ENCODE data around the gene C16orf92. TPM values are rescaled to one million over a fixed set of nuclear protein-coding genes. Genes with fewer than 3 reads are reported as not detected.
A peak's percentile ranks its signal among the peaks of the same experiment; 100 is the strongest.

The C16orf92 gene
- total RNA-seq, 1 experiment from 2014 or later = not detected

GRCh38 chr16:30053376-30054015 lies 30.5 kb downstream of the C16orf92 start:
- Histone ChIP-seq H2AFZ (ENCODE audit: low read depth, low read length, poor library complexity, severe bottlenecking) (no peak overlapping the region), H4K20me1 (ENCODE audit: insufficient read depth) (no peaks in the 10 kb centered on the region), H3K4me2 (ENCODE audit: low read length) (peak overlapping the region; percentile 100), H3K4me1 (ENCODE audit: control insufficient read depth in 1 of 2, insufficient read depth in 2 of 2, low read length in 2 of 2) (peaks cover 6 to 37% of the 10 kb centered on the region in 2 experiments; a peak in 3 of 4 replicates), H3K27me3 (ENCODE audit: insufficient read depth, low read length) (no peaks in the 10 kb centered on the region), H3K36me3 (ENCODE audit: control insufficient read depth in 1 of 2, insufficient read depth in 2 of 2, low read length in 2 of 2) (no peaks in the 10 kb centered on the region), H3K4me3 (replicated peaks in 1 of 2; ENCODE audit: low read depth in 1 of 2, low read length in 2 of 2) (peak overlapping the region; percentile 81 to 93), H3K79me2 (ENCODE audit: insufficient read depth, low read length) (peaks cover 7% of the 10 kb centered on the region), H3K9me2 (ENCODE audit: insufficient read depth) (no peaks in the 10 kb centered on the region), H3K9ac (ENCODE audit: low read length) (peak overlapping the region; percentile 82), H3K9me3 (ENCODE audit: control insufficient read depth in 1 of 2, insufficient read depth in 1 of 2, low read depth in 1 of 2, low read length in 2 of 2) (no peaks in the 10 kb centered on the region), H3K27ac (ENCODE audit: low read depth, low read length) (peak overlapping the region; percentile 72)
- ChIA-PET POLR2A (interaction anchor here (1.8 kb wide), 1 partner anchor 12 kb away, joined by 13 read pairs; the partner anchor contains the start of gene ALDOA), CTCF (interaction anchor here (0.6 to 1.2 kb wide), 3 partner anchors 21 to 33 kb away, joined by 3 to 4 read pairs (median 3); no protein-coding TSS in a partner anchor), RAD21 (ENCODE audit: low non-redundant PET in 1 of 2, low total read pairs in 2 of 2, uncharacterized antibody in 2 of 2, unreplicated experiment in 2 of 2) (no interaction called here)
- ATAC-seq = peak; percentile 35
- no peak for DNase-seq (ENCODE audit: low read depth, low spot score)
- intact Hi-C loops (cut with micrococcal nuclease) = no loop called here
- TSS peak; percentile 75 for BruUV-seq (replicated peaks)
- TF ChIP-seq ZFX (IDR thresholded peaks at IDR 0.05) (0 out of 2 replicates have a peak, but pooled peaks have one; percentile 7), POLR2A (IDR thresholded peaks at IDR 0.05; ENCODE audit: borderline replicate concordance, extremely low read depth, insufficient read depth, insufficient read length) (no peak)

- Histone ChIP-seq H3K4me3 (replicated peaks in 1 of 2; ENCODE audit: low read depth in 1 of 2, low read length in 2 of 2) (peak overlapping the region in 1 of 2 experiments; percentile 93; a peak in 1 of 4 replicates), H3K4me1 (ENCODE audit: control insufficient read depth in 1 of 2, insufficient read depth in 2 of 2, low read length in 2 of 2) (peaks cover 6 to 36% of the 10 kb centered on the region in 2 experiments; a peak in 2 of 4 replicates), H3K27me3 (ENCODE audit: insufficient read depth, low read length) (no peaks in the 10 kb centered on the region), H3K27ac (ENCODE audit: low read depth, low read length) (0 out of 2 replicates have a peak overlapping the region, but pooled peaks have one; percentile 7), H3K79me2 (ENCODE audit: insufficient read depth, low read length) (peaks cover 7% of the 10 kb centered on the region), H2AFZ (ENCODE audit: low read depth, low read length, poor library complexity, severe bottlenecking) (no peak overlapping the region), H3K36me3 (ENCODE audit: control insufficient read depth in 1 of 2, insufficient read depth in 2 of 2, low read length in 2 of 2) (0 out of 4 replicates have a peak, but pooled peaks cover 0 to under 1% of the 10 kb centered on the region in 2 experiments), H3K9me2 (ENCODE audit: insufficient read depth) (no peaks in the 10 kb centered on the region), H3K9me3 (ENCODE audit: control insufficient read depth in 1 of 2, insufficient read depth in 1 of 2, low read depth in 1 of 2, low read length in 2 of 2) (no peaks in the 10 kb centered on the region), H4K20me1 (ENCODE audit: insufficient read depth) (no peaks in the 10 kb centered on the region), H3K9ac (ENCODE audit: low read length) (no peak overlapping the region), H3K4me2 (ENCODE audit: low read length) (peak overlapping the region; percentile 100)
- POLR2A ChIA-PET = no interaction called here
- no TSS peak for BruUV-seq (replicated peaks)
- CTCF ChIA-PET = interaction anchor here (1.9 kb wide), 1 partner anchor 11 kb away, joined by 10 read pairs; the partner anchor contains the start of gene ALDOA
- DNase-seq (ENCODE audit: low read depth, low spot score) (no peak), ATAC-seq (no peak)
- RAD21 ChIA-PET (ENCODE audit: low non-redundant PET in 1 of 2, low total read pairs in 2 of 2, uncharacterized antibody in 2 of 2, unreplicated experiment in 2 of 2) = no interaction called here
- intact Hi-C loops (cut with micrococcal nuclease) = no loop called here
- TF ChIP-seq RAD21 (IDR thresholded peaks at IDR 0.05; ENCODE audit: low read depth) (no peak), SIN3A (IDR thresholded peaks at IDR 0.05; ENCODE audit: low read depth) (no peak), POLR2AphosphoS5 (IDR thresholded peaks at IDR 0.05; ENCODE audit: low read depth, low read length) (no peak), FOSL1 (IDR thresholded peaks at IDR 0.05; ENCODE audit: low read depth) (no peak), TCF7L2 (IDR thresholded peaks at IDR 0.05; ENCODE audit: borderline replicate concordance, extremely low read depth, insufficient read depth, insufficient read length) (no peak), SRF (IDR thresholded peaks at IDR 0.05; ENCODE audit: low read depth) (no peak), CBX3 (IDR thresholded peaks at IDR 0.05; ENCODE audit: low read depth) (no peak), ELF1 (IDR thresholded peaks at IDR 0.05; ENCODE audit: borderline replicate concordance, low read depth) (no peak), ZFX (IDR thresholded peaks at IDR 0.05) (no peak), SP1 (IDR thresholded peaks at IDR 0.05; ENCODE audit: low read depth) (no peak), EZH2phosphoT487 (IDR thresholded peaks at IDR 0.05; ENCODE audit: borderline replicate concordance) (no peak), ATF3 (IDR thresholded peaks at IDR 0.05) (no peak), JUND (IDR thresholded peaks at IDR 0.05) (no peak), EGR1 (IDR thresholded peaks at IDR 0.05; ENCODE audit: low read depth) (no peak), REST (IDR thresholded peaks at IDR 0.05; ENCODE audit: low read depth) (no peak)
These were observed 31.5 kb downstream of the C16orf92 start for GRCh38 chr16:30054451-30054850.
